Measurements from ENCODE around the gene TFB2M.
"Not testable (repeated sequence)": the region's sequence is repeated elsewhere in the genome, so short reads cannot be mapped to it uniquely, and the experiment has no call there.

The TFB2M gene, protein sequence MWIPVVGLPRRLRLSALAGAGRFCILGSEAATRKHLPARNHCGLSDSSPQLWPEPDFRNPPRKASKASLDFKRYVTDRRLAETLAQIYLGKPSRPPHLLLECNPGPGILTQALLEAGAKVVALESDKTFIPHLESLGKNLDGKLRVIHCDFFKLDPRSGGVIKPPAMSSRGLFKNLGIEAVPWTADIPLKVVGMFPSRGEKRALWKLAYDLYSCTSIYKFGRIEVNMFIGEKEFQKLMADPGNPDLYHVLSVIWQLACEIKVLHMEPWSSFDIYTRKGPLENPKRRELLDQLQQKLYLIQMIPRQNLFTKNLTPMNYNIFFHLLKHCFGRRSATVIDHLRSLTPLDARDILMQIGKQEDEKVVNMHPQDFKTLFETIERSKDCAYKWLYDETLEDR

DNA sequence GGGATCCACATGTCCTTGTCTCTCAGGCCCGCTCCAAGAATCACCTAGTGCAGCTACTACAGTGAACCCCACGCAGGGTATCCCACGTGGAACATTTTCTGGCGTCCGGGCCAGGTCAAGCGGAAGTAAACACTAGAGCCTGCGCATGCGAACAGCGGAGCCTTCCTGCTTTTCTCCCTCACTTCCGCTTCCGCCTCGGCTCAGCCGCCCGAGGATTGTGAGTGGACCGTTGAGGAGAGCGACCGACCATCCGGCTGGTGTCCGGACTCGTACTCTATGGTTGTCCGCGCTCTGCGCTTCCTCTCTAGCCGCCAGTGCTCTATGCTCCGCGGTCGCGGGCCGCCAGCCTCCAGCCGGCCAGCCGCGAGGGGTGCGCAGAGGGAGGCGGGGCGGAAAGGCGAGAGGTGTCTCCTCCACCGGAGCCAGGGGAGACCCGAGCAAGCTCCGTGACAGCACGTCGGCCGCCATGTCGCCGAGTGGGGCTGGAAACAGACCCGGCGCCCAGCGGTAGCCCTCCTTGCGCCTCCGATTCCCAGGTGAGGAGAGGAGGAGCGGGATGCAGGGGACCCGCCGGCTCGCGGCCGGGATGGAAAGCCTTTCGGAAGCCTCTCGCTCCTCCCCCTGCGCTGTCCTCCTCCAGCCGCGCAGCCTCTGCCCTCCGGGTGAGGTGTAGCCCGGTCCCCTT lies at the start of gene TFB2M, which contains the start of gene CNST:
Gene TFB2M (minus strand): TSS at position 134 of the 685 bp plus-strand sequence. CDS start 123 bp downstream, at position 11.
Gene CNST (plus strand): TSS at position 329 of the 685 bp plus-strand sequence. CDS start 25,107 bp downstream, outside the sequence.
- peak; percentile 70 to 82 for DNase-seq (ENCODE audit: low read depth in 1 of 2, low spot score in 1 of 2)

DNA sequence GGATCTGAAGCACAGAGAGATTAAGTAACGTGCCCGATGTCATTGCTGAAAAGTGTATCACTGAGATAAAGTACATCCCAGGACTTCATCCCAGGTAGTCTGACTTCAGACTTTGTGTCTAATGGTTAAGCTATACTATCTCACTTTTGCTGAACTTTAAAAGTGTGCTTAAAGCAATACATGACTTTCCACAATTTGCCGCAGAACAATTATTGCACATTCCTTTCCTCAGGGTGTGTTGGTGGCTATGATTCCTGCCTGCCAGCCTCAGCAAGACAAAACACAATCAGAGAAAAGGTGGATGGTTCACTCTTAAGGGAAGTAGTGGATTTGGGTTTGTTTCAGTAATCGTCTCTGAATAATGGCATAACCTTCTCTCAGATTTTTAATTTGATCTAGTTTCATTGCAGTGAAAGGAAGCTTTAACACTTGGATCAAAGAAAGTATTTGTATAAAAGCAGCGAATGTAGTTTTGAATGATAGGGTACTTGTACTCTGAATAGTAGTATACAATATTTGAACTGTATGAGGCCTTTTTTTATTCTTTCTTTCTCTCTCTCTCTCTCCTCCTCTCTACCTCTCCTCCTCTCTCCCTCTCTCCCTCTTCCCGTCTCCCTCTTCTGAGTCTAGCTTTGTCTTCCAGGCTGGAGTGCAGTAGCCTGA lies 47.2 kb upstream of the TFB2M start:
- no peak for DNase-seq (ENCODE audit: low read depth in 1 of 2, low spot score in 1 of 2)

DNA sequence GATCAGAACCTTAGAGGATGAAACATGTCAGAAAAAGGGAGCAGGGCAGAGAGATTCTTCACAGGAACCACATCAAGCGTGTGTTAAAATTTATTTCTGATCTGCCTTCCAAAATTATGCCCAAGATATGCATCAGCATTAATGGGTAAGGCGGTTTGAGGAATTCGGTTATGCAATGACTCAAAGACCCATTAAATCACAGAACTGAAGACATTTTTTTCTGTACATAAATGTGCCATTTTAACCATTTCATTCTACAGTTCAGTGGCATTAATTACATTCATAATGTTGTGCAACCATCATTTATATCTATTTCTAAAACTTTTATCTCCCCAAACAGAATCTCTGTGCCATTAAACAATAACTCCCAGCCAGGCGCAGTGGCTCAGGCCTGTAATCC lies 43.6 kb upstream of the TFB2M start:
- DNase-seq (ENCODE audit: low read depth in 1 of 2, low spot score in 1 of 2), result no peak

DNA sequence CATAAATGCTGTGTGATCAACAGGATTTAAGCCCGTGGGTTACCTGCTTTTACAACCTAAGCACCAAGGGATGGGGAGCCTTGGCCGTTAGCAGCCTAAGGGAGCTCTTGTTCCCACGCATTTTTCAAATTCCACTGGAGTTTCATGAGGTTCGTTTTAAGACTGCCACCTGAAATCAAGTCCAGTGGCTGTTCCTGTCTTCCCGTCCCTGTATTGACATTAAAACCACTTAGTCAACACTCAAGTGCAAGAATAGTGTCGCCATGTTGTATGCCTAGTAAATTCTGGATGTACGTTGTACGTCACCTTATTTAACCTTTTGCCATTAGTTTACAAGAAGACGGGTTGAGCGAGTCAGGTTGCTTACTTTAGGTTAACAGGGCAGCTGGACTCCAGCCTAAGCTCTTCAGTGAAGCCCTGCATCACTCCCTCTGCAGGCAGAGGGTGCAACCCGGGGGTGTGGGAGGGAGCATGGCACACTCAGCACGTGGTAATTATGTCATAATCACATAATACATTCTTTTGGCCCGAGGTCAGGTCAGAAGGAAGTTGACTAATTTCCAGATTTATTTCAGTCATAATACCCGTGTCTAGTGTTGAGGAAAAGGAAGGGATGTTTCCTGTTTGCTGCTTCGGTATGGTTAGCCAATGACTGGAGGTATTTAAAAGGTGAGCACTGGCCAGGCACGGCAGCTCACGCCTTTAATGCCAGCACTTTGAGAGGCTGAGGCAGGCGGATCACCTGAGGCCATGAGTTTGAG lies 42.7 kb upstream of the TFB2M start:
- DNase-seq (ENCODE audit: low read depth in 1 of 2, low spot score in 1 of 2), result no peak

DNA sequence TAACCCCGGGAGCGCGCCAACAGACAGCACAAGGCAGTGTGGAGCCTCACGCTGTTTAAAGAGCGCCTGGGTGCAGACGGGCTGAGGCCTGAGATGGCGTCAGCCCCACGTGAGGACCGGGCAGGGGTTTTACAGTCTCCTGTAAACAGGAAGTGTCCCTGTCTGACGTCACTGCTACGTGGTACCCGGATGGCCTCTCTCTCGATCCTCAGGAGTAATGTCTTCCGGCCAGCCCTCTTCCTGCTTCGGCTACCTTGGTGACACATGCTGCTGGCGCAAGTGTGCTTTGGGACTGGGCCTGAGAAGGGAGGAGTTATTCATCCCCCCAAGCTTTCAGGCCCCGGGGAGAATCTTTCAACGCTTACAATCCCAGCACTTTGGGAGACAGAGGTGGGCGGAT lies 41.4 kb upstream of the TFB2M start:
- DNase-seq (ENCODE audit: low read depth in 1 of 2, low spot score in 1 of 2), result no peak

- not testable (repeated sequence) for DNase-seq (ENCODE audit: low read depth in 1 of 2, low spot score in 1 of 2)
Measured at GRCh38 chr1:246605231-246605630, 39.2 kb upstream of the TFB2M start.

DNA sequence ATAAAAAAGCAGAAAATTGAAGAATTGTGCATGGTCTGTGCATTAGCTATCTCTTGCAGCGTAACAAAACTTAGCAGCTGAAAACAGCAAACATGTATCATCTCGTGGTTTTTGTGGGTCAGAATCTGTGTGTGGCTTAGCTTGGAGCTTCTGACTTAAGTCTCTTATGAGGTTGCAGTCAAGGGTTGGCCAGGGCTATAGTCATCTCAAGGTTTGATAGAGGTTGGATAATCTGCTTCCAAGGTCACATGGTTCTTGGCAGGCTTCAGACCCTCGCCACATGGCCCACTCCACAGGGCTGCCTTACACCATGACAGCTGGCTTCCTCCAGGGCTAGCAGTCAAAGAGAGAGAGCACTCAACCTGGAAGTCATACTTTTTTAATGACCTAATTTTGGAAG lies 36.1 kb upstream of the TFB2M start:
- DNase-seq (ENCODE audit: low read depth in 1 of 2, low spot score in 1 of 2), result no peak

- no peak for DNase-seq (ENCODE audit: low read depth in 1 of 2, low spot score in 1 of 2)
Measured at GRCh38 chr1:246600579-246600978, 34.5 kb upstream of the TFB2M start.

DNA sequence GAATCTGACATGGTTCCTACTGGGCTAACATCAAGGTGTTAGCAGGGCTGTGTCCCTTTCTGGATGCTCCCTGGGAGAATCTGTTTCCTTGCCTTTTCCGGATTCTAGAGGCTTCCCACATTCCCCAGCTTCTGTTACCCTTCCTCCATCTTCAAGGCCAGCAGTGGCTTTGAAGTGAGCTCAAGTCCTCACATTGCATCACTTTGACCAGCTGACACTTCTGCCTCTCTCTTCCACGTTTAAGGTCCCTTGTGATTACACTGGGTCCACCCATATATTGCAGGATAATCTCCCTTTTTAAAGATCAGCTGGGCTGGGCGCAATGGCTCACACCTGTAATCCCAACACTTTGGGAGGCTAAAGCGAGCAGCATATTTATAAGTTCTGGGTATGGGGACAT lies 33.3 kb upstream of the TFB2M start:
- no peak for DNase-seq (ENCODE audit: low read depth in 1 of 2, low spot score in 1 of 2)

DNA sequence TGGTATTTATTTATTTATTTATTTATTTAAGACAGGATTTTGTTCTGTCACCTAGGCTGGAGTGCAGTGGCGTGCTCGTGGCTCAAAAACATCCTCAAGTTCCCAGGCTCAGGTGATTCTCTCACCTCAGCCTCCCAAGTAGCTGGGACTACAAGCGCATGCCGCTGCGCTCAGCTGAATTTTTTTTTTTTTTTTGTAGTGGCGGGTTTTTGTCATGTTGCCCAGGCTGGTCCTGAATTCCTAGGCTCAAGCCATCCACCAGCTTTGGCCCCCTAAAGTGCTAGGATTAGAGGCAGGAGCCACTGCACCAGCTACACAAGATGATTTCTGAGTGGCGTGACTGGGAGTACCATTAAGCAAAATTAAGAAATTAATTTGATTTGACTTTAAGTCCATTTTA lies 31.9 kb upstream of the TFB2M start:
- no peak for DNase-seq (ENCODE audit: low read depth in 1 of 2, low spot score in 1 of 2)

GRCh38 chr1:246597340-246597739 lies 31.3 kb upstream of the TFB2M start:
- DNase-seq (ENCODE audit: low read depth in 1 of 2, low spot score in 1 of 2), result no peak

GRCh38 chr1:246595146-246595545 lies 29.1 kb upstream of the TFB2M start:
- DNase-seq (ENCODE audit: low read depth in 1 of 2, low spot score in 1 of 2), result no peak

DNA sequence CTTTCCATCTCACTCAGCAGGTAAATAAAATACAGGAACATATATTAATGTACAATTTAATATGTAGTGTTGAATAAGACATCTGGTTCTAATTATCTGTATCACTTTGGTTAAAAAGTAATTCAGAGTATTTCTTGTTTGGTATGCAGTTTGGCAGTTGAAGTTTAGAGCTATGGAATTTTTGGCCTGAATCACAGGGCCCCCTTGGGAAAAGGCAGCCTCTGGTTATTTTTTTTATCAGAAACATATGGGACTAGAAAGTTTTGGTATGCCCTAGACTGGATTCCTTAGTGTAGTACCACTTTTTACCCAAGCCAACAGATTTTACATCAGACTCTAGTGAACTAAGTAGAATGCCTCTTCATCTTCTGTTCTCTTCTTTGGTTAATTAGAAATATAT lies 26.6 kb upstream of the TFB2M start:
- DNase-seq (ENCODE audit: low read depth in 1 of 2, low spot score in 1 of 2), result no peak

DNA sequence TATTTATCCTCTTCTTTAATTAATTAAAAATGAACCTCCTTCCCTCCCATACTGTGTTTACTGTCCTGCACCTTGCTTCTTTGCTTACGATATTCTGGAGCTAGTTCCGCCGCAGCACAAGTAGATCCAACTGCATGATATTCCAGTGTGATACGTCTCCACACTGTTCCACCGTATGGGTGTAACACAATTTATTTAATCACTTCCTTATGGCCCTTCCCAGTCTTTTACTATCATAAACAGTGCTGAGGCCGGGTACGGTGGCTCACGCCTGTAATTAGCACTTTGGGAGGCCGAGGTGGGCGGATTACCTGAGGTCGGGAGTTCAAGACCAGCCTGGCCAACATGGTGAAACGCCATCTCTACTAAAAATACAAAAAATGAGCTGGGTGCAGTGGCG lies 25.9 kb upstream of the TFB2M start:
- no peak for DNase-seq (ENCODE audit: low read depth in 1 of 2, low spot score in 1 of 2)

- no peak for DNase-seq (ENCODE audit: low read depth in 1 of 2, low spot score in 1 of 2)
Measured at GRCh38 chr1:246591504-246591903, 25.4 kb upstream of the TFB2M start.

GRCh38 chr1:246591047-246591446 lies 25.0 kb upstream of the TFB2M start:
- DNase-seq (ENCODE audit: low read depth in 1 of 2, low spot score in 1 of 2), result no peak

GRCh38 chr1:246589919-246590318 lies 23.9 kb upstream of the TFB2M start:
- not testable (repeated sequence) for DNase-seq (ENCODE audit: low read depth in 1 of 2, low spot score in 1 of 2)

GRCh38 chr1:246588159-246588721 lies 22.2 kb upstream of the TFB2M start:
- no peak for DNase-seq (ENCODE audit: low read depth in 1 of 2, low spot score in 1 of 2)

DNA sequence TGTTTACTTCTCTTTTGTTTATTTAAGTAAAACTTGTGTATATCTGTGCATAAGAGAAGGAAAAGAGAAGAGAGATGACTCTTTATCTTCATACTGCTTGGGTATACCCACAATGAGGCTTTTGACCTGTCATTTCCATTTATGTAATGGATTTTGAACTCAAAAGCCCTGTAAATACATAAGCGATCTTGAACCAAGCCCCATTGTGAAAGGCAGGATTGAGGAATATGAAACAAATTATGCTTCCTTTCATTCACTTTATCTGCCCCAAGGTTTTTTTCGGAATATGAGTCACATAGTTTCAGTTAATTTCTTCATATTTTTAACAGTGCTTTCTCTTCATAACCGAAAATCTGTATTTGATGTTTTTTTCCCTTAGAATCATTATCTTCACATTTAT lies 21.5 kb upstream of the TFB2M start:
- DNase-seq (ENCODE audit: low read depth in 1 of 2, low spot score in 1 of 2), result no peak

DNA sequence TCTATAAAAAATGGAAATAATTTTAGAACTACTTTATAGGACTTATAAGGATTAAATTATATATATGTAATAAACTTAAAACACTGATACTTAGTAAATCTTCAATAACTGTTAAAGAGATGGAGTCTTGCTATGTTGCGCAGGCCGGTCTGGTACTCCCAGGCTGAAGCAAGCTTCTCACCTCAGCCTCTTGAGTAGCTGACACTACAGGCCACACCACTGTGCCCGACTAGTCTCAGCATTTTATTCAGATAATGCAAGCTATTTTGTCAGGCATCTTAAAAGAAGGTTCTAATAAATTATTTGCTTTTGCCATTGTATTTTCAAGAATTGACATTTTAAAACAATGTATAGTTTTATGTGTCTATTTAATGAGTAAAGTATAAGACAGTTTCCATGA lies 21.0 kb upstream of the TFB2M start:
- DNase-seq (ENCODE audit: low read depth in 1 of 2, low spot score in 1 of 2), result no peak
